ENCODE measurements around the gene CCDC24. TPM values are rescaled to one million over a fixed set of nuclear protein-coding genes. Genes with fewer than 3 reads are reported as not detected.
A peak's percentile ranks its signal among the peaks of the same experiment; 100 is the strongest.

CCDC24 gene
- total RNA-seq, 4 donors from 2014 or later: 3.0 to 7.3 (median 4.7) TPM

DNA sequence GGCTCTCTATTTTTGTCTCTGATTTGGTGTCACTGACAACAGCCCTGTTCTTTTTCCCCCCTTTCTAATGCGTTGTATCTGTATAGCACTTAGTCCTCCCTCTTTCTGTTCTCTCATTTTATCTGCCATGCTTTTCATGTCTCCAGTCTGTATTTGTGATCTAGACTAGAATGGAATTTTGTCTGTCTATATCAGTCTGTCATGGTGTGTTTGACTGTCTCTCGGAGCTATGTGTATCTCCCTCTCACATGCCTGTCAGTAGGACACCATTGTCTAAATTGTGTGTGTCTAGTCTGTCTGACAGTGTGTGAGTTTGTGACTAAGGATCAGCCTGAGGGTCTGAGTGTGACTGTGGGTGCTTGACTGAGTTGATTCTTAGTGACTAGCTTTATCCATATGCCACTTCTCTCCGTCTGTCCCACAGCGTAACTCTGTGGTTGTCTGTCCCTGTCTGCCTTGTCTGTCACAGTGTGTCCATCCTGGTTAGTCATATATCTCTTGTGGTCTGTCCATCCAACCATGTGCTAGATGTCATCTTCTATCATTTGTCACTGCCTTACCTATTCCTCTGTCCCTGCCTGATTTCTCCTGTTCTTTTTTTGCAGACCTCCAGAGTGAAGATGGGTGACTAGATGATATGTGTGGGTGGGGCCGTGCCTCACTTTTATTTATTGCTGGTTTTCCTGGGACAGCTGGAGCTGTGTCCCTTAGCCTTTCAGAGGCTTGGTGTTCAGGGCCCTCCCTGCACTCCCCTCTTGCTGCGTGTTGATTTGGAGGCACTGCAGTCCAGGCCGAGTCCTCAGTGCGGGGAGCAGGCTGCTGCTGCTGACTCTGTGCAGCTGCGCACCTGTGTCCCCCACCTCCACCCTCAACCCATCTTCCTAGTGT, 13.8 kb upstream of the CCDC24 start:
- H3K27ac ChIP-seq: no peak overlapping the region
- TF ChIP-seq, protein P1, sequence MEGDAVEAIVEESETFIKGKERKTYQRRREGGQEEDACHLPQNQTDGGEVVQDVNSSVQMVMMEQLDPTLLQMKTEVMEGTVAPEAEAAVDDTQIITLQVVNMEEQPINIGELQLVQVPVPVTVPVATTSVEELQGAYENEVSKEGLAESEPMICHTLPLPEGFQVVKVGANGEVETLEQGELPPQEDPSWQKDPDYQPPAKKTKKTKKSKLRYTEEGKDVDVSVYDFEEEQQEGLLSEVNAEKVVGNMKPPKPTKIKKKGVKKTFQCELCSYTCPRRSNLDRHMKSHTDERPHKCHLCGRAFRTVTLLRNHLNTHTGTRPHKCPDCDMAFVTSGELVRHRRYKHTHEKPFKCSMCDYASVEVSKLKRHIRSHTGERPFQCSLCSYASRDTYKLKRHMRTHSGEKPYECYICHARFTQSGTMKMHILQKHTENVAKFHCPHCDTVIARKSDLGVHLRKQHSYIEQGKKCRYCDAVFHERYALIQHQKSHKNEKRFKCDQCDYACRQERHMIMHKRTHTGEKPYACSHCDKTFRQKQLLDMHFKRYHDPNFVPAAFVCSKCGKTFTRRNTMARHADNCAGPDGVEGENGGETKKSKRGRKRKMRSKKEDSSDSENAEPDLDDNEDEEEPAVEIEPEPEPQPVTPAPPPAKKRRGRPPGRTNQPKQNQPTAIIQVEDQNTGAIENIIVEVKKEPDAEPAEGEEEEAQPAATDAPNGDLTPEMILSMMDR (IDR thresholded peaks at IDR 0.05): no peak
- TF ChIP-seq POLR2A (IDR thresholded peaks at IDR 0.05): no peak
- H3K4me1 ChIP-seq: peaks cover 50 to 76% (median 53%) of the 10 kb centered on the region in 3 donors
- H3K27me3 ChIP-seq: no peaks in the 10 kb centered on the region
- intact Hi-C loops (cut with DNase I): no loop called here
- WGBS, 2 donors: 71 to 87% methylated on average over 7 to 9 of the region's 9 CpGs
- H3K36me3 ChIP-seq: peaks cover 12 to 45% (median 20%) of the 10 kb centered on the region in 3 donors
- no peaks in the 10 kb centered on the region for H3K9me3 ChIP-seq
- no peak for DNase-seq
- no peak overlapping the region for H3K4me3 ChIP-seq

DNA sequence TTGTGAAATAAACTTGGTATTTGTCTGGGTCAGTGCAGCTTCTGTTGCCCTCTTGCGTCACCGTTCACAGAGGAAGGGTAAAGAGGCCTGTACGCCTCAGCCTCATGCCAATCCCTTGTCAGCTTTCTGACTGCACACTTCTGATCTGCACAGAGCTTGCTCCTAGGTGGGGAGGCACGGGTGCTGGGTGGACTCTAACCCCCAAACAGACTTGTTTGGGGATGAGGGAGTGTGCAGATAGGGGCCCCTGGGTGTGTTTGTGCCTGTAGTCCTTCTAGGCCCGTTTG, 13.2 kb upstream of the CCDC24 start:
- no peak for DNase-seq
- 44 to 90% methylated on average over 2 of the region's 5 CpGs for WGBS, 2 donors
- Histone ChIP-seq H3K4me3 (peak overlapping the region in 2 of 4 donors; percentile 87 to 94), H3K36me3 (peaks cover 12 to 47% (median 18%) of the 10 kb centered on the region in 3 donors), H3K9me3 (no peaks in the 10 kb centered on the region), H3K4me1 (peaks cover 50 to 76% (median 53%) of the 10 kb centered on the region in 3 donors), H3K27ac (peak overlapping the region in 1 of 4 donors; percentile 68), H3K27me3 (no peaks in the 10 kb centered on the region)
- TF ChIP-seq POLR2A (IDR thresholded peaks at IDR 0.05): no peak
- TF ChIP-seq, protein P1 (IDR thresholded peaks at IDR 0.05): no peak
- intact Hi-C loops (cut with DNase I): no loop called here

DNA sequence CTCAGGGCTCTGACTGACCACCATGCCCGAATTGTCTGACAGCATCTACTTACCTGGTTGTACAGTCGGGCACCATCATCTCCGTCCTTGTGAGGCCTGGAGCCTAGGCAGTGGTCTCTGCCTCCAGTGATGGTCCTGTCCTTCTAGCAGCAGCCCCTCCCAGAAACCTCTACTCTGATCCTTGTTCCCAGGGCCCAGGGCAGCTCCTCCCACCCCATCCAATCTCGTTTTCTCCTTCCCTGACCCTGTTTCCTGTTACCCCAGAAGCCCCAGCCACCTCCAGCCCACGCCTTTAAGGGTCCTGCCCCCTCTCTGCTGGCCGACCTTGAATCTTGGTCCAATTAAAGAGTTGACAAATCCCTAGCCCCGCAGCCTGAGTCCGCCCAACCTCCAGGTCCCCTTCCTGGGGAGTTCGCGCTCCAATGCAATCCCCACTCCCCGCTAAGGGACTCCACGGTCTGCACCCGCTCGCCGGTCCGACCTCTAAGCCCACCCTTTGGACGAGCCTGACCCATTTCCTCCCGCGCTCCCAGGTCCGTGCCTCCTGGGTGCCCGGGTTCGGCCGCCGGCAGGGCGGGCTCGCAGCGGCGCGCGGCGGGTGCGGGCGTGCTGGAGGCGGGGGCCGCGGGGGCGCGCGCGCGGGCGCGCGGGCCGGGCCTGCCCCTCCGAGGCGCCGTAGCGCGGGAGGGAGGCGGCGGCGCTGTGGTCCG, 12.7 kb upstream of the CCDC24 start, which contains the start of gene B4GALT2:
Gene B4GALT2, plus strand, starts transcription at position 660 of the 710 bp plus-strand sequence. CDS start 1,951 bp downstream, outside the sequence.
- intact Hi-C loops (cut with DNase I): no loop called here
- Histone ChIP-seq H3K27ac (peak within 1 kb of the TSS; percentile 67 to 84 (median 80)), H3K27me3 (no peaks in the 10 kb centered on the region), H3K36me3 (peaks cover 12 to 49% (median 15%) of the 10 kb centered on the region in 3 donors), H3K4me3 (peak within 1 kb of the TSS; percentile 61 to 94 (median 74)), H3K9me3 (no peaks in the 10 kb centered on the region), H3K4me1 (peaks cover 49 to 74% (median 53%) of the 10 kb centered on the region in 3 donors)
- 29 to 45% methylated on average over 7 of the region's 54 CpGs for WGBS, 2 donors
- DNase-seq: no peak
- no peak for TF ChIP-seq POLR2A (IDR thresholded peaks at IDR 0.05)
- TF ChIP-seq, protein P1 (IDR thresholded peaks at IDR 0.05): no peak

DNA sequence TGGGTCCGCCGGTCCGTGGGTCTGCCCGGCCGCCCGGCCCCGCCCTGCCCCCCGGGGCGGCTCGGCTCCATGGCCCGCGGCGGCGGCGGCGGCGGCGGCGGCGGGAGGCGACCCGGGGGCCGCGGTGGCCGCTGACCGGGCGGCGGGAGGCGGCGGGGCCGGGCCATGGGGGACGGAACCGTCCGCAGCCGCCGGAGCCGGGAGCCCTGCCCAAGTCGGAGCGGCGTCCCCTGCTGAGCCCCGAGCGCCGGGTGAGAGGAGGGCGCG, 12.2 kb upstream of the CCDC24 start:
- intact Hi-C loops (cut with DNase I): no loop called here

More for the DNA sequence above, 12.2 kb upstream of the CCDC24 start:
- no CpG with 5 or more reads among the region's 45 CpGs for WGBS, 2 donors
- Histone ChIP-seq H3K4me1 (peaks cover 44 to 69% (median 49%) of the 10 kb centered on the region in 3 donors), H3K27ac (peak overlapping the region; percentile 47 to 84 (median 80)), H3K9me3 (no peaks in the 10 kb centered on the region), H3K27me3 (no peaks in the 10 kb centered on the region), H3K36me3 (peaks cover 12 to 53% (median 15%) of the 10 kb centered on the region in 3 donors), H3K4me3 (peak overlapping the region; percentile 61 to 94 (median 74))
- TF ChIP-seq, protein P1 (IDR thresholded peaks at IDR 0.05): no peak
- TF ChIP-seq POLR2A (IDR thresholded peaks at IDR 0.05): no peak
- no peak for DNase-seq
